Gastrocnemius medialis (tissue), 4 donors: ENCODE results near the gene SEC31B.

Experiments used
- CTCF ChIP-seq, 5 experiments: fragments of 450-650 bp in 3 of 5; fragments of 200-600 bp in 2 of 5; sonication (generic) in 2 of 5; IDR thresholded peaks in 4 of 5; conservative IDR thresholded peaks in 1 of 5; 1 replicate in 4 of 5; 2 replicates in 1 of 5; pipeline ENCODE4 v1.5.1; 2016 to 2019; ENCODE audit warnings: antibody characterized with exemption in 5 of 5, mild to moderate bottlenecking in 3 of 5, moderate library complexity in 3 of 5
- POLR2A ChIP-seq, 2 donors: fragments of 450-650 bp; IDR thresholded peaks; one replicate each; pipeline ENCODE4 v1.6.1; 2017; ENCODE audit warnings: antibody characterized with exemption in 2 of 2, mild to moderate bottlenecking in 2 of 2, moderate library complexity in 2 of 2

DNA sequence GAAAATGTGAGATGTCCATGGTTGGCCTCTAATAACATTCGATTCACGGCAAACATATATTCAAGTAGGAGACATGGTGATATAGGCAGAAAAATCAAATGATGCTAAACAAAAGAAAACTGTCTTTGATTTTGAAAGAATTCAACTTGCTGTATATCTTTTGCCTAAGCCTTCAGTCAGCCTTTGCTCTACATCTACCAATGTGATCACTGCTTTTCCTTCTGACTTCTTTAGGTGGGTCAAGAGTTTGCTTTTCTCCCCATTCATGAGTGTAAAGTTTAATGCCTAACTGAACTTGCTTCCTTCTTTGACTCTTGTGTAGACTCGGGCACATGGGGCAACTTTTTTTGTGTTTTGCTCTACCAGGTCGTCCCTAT, 15.7 kb upstream of the SEC31B start:
- TF ChIP-seq CTCF (IDR thresholded peaks at IDR 0.05 in 4 of 5, conservative IDR thresholded peaks at IDR 0.05 in 1 of 5) (no peak), POLR2A (IDR thresholded peaks at IDR 0.05) (no peak)
